Ovary (tissue), 3 donors: ENCODE data around the gene SSTR1.

Experiments
- EP300 ChIP-seq: sonication (generic); formaldehyde crosslinking; IDR thresholded peaks from one replicate; pipeline ENCODE4 v1.6.1; 2017; ENCODE audit warnings: antibody characterized with exemption
- POLR2A ChIP-seq: fragments of 450-650 bp; IDR thresholded peaks from one replicate; pipeline ENCODE4 v1.6.1; 2017; ENCODE audit warnings: antibody characterized with exemption, mild to moderate bottlenecking, moderate library complexity
- TF ChIP-seq, protein P1 (sequence below), 3 donors: fragments of 450-650 bp in 2 of 3; fragments of 200-600 bp in 1 of 3; IDR thresholded peaks; one replicate each; pipeline versions ENCODE4 v1.5.1 to v1.8.0; 2016 to 2022; ENCODE audit warnings: antibody characterized with exemption in 3 of 3, mild to moderate bottlenecking in 1 of 3
- donor health status: DM: no; HTN: no; CAD: no.

DNA sequence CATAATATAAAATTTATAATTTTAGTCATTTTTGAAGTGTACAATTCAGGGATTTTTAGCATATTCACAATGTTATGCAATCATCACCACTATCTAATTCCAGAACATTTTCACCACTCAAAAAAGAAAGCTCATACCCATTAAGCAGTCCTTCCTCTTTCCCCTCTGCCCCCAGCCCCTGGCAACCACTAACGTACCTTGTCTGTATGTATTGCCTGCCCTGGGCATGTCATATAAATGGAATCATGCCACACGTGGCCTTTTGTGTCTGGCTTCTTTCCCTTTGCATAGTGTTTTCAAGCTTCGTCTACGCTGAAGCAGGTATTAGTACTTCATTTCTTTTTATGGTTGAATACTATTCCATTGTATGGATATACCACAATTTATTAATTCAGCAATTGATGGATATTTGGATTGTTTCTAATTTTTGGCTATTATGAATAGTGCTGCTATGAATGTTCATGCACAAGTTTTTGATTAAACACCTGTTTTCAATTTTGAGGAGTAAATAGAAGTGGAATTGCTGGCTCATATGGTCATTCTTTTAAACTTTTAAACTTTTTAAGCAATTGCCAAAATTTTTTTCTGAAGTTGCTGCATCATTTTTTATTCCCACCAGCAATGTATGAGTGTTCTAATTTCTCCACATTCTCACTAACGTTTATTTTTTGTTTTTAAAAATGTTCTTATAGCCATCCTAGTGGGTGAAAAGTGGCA, 1.6 kb upstream of the SSTR1 start:
- TF ChIP-seq, protein P1, sequence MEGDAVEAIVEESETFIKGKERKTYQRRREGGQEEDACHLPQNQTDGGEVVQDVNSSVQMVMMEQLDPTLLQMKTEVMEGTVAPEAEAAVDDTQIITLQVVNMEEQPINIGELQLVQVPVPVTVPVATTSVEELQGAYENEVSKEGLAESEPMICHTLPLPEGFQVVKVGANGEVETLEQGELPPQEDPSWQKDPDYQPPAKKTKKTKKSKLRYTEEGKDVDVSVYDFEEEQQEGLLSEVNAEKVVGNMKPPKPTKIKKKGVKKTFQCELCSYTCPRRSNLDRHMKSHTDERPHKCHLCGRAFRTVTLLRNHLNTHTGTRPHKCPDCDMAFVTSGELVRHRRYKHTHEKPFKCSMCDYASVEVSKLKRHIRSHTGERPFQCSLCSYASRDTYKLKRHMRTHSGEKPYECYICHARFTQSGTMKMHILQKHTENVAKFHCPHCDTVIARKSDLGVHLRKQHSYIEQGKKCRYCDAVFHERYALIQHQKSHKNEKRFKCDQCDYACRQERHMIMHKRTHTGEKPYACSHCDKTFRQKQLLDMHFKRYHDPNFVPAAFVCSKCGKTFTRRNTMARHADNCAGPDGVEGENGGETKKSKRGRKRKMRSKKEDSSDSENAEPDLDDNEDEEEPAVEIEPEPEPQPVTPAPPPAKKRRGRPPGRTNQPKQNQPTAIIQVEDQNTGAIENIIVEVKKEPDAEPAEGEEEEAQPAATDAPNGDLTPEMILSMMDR (IDR thresholded peaks at IDR 0.05): no peak
- TF ChIP-seq EP300 (no peak), POLR2A (no peak)
